Measurements from ENCODE around the gene RNF31.

RNF31 gene

DNA sequence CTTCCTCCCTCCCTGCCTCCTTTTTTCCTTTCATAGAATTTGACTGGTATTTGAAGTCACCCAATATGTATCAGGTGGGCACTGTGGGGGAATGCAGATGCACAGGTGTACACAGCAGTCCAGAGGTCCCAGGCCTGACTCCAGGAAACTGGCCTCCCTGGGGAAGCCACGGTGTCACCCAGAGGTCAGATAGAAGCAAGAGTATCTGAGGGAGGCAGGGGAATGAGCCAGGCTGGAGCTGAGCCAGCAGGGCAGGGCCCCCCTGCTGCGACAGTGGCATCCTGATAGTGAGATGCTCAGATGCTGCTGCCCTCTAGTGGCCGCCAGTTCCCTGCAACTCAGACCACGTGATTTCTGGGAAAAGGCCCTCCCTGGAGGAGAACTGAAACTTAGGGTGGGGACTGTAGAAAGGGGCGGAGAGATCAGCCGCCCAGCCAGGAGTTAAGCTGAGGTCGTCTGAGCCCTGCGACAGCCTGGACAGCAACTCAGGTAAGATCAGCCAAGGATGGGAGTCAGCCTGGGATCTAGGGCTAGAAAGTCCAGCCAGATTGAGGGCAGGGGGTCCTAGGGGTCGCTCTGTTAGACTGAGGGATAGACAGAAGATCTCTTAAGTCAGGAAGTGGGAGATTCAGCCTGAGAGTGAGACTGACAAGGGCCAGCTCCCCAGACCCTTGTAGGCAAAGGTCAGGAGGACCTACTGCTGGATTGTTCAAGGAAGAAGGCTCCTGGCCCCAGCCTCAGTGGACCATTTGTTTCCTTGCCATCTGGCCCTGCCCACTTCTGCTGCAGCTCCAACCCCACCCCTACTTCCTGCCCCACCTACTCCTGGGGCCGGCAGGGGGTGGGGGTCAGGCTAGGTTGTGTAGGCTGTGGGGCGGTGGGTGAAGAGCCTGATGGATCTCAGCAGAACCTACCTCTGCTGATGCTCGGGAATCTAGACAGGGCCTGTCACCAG lies 13.8 kb downstream of the RNF31 start, which contains the start of gene IRF9:
Gene IRF9 (plus strand): TSS at position 416 of the 955 bp plus-strand sequence. CDS start 880 bp downstream, outside the sequence.
- peak; percentile 79 for DNase-seq

DNA sequence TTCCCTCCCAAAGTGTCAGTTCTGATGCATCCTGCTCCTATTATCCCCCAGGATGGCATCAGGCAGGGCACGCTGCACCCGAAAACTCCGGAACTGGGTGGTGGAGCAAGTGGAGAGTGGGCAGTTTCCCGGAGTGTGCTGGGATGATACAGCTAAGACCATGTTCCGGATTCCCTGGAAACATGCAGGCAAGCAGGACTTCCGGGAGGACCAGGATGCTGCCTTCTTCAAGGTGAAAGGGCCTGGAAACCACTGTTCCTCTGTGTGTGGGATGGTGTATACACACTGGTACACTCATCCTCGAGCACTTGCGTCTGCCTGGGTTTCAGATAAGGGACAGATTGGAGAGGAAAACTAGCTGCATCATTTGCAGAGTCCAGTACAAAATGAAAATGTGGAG lies 14.8 kb downstream of the RNF31 start:
- no peak for DNase-seq

DNA sequence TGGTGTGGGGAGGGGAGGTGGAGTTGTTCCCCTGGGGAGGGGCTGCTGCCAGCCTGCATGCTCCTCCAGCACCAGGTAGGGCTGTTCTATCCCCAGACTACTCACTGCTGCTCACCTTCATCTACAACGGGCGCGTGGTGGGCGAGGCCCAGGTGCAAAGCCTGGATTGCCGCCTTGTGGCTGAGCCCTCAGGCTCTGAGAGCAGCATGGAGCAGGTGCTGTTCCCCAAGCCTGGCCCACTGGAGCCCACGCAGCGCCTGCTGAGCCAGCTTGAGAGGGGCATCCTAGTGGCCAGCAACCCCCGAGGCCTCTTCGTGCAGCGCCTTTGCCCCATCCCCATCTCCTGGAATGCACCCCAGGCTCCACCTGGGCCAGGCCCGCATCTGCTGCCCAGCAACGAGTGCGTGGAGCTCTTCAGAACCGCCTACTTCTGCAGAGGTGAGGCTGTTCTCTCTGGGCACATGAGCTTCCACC lies 17.3 kb downstream of the RNF31 start:
- no peak for DNase-seq

DNA sequence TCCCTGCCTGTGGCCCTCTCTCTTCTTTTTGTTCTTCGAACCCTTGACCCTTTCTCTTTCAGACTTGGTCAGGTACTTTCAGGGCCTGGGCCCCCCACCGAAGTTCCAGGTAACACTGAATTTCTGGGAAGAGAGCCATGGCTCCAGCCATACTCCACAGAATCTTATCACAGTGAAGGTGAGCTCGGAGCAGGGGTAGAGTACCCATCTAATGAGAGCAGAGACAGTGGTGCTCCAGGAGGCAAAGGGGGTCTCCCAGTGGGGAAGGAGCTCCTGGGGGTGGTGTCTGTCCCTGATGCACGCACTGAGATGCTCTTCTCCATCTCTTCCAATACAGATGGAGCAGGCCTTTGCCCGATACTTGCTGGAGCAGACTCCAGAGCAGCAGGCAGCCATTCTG lies 18.5 kb downstream of the RNF31 start:
- DNase-seq: no peak

DNA sequence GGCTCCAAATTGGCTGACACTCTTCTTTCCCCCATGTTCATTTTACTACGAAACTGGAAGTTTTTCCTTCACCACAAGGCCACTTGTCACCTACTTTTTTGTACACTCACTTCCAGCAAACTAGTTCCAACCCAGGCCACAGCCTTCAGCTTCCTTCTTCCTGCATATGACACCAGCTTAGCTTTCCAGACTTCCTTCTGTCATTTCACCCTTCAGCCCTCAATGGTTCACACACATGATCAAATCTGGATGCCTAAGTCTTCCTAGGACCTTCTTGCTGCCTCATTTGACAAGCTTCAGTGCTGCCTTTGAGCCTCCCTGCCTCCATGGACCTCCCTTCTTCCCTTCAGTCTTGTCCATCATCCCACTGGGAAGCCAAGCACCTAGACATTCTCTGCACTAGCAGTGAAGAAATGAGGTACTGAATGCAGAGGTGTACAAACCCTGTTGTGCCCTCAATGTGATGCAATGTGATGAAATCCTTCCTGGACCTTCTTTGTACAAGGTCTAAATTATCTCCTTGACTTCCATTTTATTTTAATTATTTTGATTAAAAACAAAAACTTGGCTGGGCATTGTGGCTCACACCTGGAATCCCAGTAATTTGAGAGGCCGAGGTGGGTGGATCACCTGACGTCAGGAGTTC lies 20.3 kb downstream of the RNF31 start:
- DNase-seq: no peak

DNA sequence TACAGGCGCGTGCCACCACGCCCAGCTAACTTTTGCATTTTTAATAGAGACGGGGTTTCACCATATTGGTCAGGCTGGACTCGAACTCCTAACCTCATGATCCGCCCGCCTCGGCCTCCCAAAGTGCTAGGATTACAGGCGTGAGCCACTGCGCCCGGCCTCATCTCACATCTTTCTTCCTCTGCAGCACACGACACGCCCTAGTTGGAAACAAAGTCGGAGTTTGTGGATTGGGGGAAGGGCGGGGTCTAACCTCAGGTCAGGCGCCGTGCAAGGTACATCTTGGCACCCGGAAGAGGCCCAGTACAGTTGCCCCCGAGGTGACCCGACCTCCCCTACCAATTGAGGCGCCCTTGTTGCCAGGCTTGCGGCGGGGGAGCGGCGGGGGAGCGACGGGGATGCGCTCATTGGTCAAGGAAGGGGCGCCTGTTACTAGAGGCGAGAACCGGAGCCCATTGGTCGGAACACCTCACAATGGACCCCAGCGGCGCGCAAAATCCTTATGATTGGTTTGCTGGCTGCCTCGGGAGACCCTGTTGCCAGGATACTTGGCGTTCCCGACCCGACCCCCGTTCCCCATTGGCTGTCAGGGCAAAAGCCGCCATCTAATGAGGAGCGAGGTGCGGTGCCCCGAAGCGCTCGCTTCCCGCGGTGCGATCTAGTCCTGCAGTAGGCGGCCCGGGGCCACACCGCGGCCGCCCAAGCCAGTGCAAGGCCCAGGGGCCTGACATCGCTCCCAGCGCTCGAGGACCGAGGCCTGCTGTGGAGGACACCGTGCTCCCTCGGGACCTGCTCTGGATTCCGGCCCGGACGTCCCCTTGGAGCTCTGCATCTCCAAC lies 24.3 kb downstream of the RNF31 start, which contains the start of gene REC8:
Gene REC8 (plus strand): TSS at position 659 of the 839 bp plus-strand sequence. CDS start 473 bp downstream, outside the sequence.
- DNase-seq: peak; percentile 6

DNA sequence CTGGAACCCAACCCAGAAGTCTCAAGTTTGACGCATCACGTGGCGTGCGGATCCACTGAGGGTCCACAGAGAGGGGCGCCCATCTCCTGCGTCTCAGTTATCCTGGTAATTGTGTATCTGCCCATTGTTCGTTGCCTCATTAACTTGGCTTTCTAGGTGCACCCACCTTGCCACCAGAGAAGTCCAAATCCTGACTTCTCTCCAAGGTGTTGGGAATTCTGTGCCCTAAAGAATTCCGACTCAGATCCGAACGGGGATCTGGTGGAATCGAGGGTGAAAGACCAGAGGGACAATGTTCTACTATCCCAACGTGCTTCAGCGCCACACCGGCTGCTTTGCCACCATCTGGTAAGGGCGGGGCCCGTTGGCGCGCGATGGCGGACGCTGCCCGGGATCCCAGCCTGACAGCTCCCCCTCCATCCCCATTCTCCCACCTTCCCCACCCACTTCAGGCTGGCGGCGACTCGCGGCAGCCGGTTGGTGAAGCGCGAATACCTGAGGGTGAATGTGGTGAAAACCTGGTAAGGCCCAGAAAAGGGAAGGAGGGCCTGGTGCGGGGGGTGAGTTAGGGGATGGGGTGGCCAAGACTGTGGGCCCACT lies 25.1 kb downstream of the RNF31 start:
- DNase-seq: no peak

DNA sequence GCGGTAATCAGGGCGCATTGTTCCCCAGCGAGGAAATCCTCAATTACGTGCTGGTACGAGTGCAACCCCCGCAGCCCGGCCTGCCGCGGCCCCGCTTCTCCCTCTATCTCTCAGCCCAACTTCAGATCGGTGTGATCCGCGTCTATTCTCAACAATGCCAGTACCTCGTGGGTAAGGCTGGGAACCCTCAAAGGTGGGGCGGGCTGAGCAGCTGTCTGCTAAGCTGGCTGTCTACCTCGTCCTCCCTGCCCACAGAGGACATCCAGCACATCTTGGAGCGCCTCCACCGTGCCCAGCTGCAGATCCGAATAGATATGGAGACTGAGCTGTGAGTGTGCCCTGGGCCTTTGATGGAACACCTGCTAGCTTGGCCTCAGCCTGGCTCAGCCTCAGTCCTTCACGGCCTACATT lies 25.6 kb downstream of the RNF31 start:
- DNase-seq: no peak

DNA sequence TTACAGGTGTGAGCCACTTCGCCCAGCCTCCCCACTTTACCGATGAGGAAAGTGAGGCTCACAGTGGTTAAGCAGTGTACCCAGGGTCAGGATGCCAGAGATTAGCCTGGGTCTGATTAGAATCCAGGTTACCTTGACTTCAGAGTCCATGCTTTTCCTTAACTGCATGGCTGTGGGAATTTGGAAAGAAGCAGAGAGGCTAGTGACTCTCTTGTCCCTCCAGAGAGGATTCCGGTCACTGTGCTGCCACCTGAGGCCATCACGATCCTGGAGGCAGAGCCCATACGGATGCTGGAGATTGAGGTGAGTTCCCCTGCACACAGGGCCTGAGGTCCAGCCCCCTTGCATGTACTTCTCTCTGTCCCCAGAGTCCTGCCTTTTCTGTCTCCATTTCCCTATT lies 29.3 kb downstream of the RNF31 start:
- no peak for DNase-seq

DNA sequence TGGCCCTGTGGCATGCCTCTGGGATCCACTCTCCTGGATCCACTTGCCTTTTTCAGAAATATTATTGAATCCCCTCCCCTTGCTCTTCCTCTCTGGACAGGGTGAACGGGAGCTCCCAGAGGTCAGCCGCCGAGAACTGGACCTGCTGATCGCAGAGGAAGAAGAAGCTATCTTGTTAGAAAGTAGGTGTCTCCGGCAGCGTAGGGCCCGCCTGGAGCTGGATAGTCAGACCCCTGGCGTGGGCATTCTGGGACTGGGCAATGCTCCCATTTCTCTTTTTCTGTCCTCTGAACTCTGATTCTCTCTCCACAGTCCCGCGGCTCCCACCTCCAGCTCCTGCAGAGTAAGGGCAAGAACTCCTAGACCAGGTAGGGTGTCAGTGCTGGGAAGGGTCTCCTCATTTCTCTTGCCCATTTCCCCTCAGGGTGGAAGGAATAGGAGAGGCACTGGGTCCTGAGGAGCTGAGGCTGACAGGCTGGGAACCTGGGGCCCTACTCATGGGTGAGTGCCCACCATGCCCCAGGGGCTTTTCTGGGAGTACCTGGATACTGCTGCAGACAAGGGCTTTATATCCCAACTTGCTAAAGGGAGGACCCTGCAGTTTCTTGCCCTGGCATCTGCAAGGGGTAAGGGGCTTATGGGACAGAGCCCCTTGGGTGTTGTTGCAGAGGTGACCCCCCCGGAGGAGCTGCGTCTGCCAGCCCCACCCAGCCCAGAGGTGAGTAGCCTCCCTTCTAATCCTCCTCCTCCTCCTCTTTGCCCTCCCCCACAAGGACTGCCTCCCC lies 29.9 kb downstream of the RNF31 start:
- DNase-seq: no peak

DNA sequence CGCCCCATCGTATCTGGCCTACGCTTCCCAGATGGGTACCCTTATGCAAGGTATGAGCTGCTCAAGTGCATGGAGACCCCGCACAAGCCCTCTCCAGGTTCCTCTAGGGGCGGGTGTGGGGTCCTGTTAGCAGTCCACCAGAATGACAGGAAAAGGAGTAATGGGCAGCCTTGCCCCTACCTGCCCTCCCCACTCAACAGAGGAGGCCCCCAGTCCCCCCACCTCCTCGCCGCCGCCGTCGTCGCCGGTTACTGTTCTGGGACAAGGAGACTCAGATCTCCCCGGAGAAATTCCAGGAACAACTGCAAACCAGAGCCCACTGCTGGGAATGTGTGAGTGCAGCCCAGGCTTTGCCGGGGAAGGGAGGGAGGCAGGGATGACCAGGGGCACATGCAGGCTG lies 30.6 kb downstream of the RNF31 start:
- no peak for DNase-seq

DNA sequence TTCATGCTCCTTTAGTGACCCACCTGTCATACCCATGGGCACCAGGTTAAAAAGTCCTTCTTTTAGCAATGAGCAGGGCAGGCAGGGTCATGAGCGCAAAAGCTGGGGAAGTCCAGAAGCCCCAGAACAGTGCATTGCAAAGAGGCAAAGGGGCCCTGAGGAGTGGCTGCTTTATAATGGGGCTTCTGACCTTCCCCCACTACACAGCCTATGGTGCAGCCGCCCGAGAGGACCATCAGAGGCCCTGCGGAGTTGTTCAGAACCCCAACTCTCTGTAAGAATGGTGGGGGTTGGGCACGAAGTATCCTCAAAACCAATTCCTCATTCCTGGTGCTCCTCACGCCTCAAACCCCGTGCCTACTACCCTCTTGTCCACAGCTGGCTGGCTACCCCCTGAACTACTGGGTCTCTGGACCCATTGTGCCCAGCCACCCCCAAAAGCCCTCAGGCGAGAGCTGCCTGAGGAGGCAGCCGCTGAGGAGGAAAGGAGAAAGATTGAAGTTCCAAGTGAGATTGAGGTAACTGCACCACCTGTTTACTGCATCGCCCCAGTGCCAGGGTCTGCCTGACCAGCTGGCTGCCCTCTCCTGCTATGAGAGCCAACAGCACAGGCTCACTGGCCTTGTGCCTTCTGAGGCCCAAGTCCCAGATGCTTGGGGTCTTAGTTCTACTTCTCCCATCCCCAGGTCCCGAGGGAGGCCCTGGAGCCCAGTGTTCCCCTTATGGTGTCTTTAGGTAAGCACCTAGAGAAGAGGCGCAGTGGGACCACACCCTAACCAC lies 31.3 kb downstream of the RNF31 start:
- DNase-seq: no peak

DNA sequence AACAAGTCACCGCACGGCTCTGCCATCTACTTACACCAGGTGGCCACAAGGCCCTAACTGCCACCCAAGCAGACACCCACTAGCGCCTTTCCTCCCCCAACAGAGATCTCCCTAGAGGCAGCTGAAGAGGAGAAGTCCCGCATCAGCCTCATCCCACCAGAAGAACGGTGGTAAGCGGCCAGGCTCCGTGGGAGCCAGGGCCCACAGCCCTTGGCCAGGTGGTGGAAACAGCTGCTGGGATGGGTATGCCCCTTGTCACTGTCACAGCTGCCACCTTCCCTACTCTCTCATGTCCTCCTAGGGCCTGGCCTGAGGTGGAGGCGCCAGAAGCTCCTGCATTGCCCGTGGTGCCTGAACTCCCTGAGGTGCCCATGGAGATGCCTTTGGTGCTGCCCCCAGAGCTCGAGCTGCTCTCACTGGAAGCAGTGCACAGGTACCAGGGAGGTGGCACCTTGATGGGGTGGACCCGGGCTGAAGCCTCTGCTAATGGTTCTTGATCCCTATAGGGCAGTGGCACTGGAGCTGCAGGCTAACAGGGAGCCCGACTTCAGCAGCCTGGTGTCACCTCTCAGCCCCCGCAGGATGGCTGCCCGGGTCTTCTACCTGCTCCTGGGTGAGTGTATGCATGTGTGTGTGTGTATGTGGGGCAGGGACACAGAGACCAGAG lies 32.1 kb downstream of the RNF31 start:
- no peak for DNase-seq

DNA sequence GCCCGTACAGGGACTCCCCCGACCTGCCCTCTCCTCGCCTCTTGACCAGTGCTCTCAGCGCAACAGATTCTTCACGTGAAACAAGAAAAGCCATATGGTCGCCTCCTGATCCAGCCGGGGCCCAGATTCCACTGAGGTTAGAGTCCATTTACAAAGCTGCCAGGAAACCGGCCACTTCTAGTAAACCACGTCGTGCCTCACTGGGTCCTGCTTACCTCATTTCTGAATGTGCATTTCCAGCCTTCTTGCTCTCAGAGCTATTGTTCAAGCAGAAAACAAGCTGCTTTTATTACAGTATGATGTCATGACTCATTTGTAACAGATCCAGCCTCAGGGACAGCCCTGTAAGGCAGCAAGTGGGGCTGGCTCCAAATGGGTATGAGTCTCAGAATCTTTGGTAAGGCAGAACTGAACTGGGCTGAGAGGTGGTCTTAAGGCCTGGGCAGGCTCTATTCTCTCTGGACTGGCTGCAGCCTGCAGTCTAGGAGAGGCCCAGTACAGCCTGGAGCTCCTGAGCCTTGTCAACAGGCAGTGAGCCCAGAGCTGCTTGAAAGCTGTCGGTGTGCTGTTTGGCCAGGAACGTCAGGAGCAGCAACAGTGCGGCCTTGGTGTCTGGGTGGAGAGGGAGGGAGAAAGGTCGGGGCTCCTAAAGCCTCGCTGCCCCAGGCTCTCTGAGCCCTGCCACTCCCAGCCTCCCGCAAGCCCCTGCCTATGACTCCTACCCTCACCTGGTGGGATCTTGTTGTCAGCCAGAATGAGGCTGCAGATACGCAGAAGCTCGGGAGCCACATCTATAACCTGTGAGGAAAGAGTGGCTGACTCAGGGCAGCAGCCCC lies 32.9 kb downstream of the RNF31 start:
- no peak for DNase-seq

DNA sequence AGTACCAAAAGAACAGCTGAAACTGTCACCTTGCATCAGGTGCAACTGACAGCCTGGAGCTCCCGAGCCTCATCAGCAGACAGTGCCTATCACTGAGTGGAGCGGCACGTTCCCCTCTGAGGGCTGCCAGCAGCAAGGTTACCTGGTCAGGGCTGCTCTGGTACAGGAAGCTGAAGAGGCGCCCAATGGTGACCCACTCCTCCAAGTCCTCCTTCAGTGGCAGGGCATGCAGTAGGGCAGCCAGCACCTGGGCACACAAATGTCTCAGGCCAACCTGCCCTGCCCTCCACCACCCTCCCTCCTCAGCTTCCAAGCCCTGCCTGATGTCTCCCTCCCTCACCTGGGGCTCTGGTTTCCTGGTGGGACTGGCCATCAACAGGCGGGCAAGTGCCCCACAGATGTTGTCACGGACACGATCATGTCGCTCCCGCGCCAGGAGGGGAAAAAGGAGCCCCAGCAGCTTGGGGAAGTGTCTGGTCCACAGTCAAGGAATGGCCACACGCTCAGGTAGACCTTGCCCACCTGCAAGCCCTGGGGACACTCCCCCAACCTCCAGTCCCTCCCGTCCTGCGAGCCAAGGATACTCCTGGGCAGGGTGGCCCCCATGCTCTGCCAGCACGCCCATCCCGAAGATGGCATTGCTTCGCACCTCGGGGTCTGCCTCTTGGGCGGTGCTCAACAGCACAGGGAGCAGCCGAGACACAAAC lies 34.2 kb downstream of the RNF31 start:
- DNase-seq: no peak

DNA sequence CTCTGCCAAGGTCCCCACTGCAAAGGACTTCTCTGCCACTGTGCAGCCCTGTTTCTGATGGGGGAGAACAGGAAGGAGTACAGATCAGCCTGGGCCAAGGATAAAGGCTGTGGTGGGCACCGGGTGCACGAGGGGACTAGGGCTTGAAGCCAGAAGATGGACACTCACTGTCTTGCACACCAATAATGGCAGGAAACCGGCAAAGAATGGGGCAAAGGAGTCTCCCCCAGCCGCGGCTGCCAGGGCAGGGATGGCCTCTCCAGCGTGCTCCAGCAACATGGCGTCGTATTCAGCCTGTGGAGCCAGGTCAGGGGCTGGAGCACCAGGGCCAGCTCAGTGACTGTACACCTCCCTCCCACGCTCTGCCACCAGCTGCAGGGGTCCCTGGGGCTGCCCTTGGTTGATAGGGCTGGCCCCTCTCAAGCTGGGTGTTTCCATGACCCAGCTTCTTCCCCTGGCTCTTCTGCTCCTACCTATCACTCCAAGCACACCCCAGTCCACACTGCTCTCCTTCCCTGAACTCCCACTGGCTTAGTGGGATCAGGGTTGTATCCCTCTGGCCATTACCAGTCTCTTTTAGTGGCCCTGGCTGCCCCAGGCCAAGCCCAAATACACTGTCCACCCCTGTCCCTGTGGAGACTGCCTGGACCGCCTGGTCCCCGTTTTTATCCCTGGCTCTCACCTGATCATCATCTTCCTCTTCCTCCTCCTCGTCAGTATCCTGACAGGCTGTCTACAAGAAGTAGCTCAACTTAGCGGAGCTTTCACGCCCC lies 35.0 kb downstream of the RNF31 start:
- DNase-seq: no peak

DNA sequence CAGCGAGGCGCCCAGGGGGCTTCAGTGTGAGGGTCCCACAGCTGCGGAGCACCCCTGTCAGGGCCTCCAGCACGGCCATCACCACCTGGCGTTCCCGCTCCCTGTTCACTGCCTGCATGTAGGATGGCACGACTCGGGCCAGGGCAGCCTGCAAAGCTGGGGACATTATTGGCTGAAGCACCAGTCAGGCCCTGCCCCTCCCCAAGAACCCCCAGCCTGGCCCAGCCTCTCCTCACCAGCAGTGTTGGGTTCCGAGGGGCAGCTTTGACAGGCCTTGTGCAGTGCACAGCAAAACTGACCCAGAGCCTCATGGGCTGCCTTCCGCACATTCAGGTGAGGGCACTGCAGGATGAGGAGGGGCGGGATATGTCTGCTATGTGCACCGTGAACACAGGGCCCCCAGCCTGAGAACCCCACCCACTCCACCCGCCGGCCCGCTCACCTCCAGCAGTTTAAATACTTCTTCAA lies 35.8 kb downstream of the RNF31 start:
- DNase-seq: no peak
